ENCODE data around the gene LSAMP. TPM values are rescaled to one million over a fixed set of nuclear protein-coding genes. Genes with fewer than 3 reads are reported as not detected.

LSAMP gene
- total and polyA plus RNA-seq, 2 of the 4 experiments (the other 2 are of a cell fraction): 7.9 to 8.0 TPM

- Histone ChIP-seq H3K4me1 (ENCODE audit: control insufficient read depth, insufficient read depth, low read length) (no peaks in the 10 kb centered on the region), H2BK5ac (ENCODE audit: low read depth, low read length, poor library complexity, severe bottlenecking) (no peak overlapping the region), H3K9me3 (ENCODE audit: control insufficient read depth, insufficient read depth, low read length) (no peaks in the 10 kb centered on the region), H2AK5ac (ENCODE audit: low read depth, low read length) (no peak overlapping the region), H2BK15ac (ENCODE audit: low read depth, low read length) (no peak overlapping the region), H3K56ac (ENCODE audit: extremely low read depth, insufficient read depth, low read length) (no peak overlapping the region), H3K79me1 (ENCODE audit: low read depth in 1 of 2, low read length in 2 of 2) (no peaks in the 10 kb centered on the region), H4K91ac (ENCODE audit: insufficient read depth, low read depth, low read length) (no peak overlapping the region), H2AK9ac (replicated peaks; ENCODE audit: low read depth, low read length, poor library complexity) (no peak overlapping the region), H3K23ac (ENCODE audit: low read depth, low read length) (no peak overlapping the region), H3K4ac (ENCODE audit: low read depth, low read length) (no peak overlapping the region), H3K27me3 (ENCODE audit: control insufficient read depth, insufficient read depth, low read length) (no peaks in the 10 kb centered on the region), H3K18ac (ENCODE audit: low read depth, low read length) (no peak overlapping the region), H2AFZ (replicated peaks; ENCODE audit: low read length, poor library complexity) (no peak overlapping the region), H2BK20ac (ENCODE audit: low read depth, low read length) (no peak overlapping the region), H2BK120ac (ENCODE audit: low read depth, low read length) (no peak overlapping the region), H3K27ac (ENCODE audit: insufficient read depth, low read length) (no peak overlapping the region), H3K9me1 (ENCODE audit: insufficient read depth, low read length) (no peaks in the 10 kb centered on the region), H3K4me3 (ENCODE audit: insufficient read depth, low read depth, low read length) (no peak overlapping the region), H4K8ac (ENCODE audit: low read depth in 2 of 2, low read length in 2 of 2) (no peak overlapping the region), H4K5ac (ENCODE audit: low read depth, low read length) (no peak overlapping the region), H4K20me1 (ENCODE audit: insufficient read depth, low read length) (no peaks in the 10 kb centered on the region), H3K36me3 (ENCODE audit: control insufficient read depth, insufficient read depth, low read length) (no peaks in the 10 kb centered on the region), H3K14ac (replicated peaks; ENCODE audit: low read depth, low read length) (no peak overlapping the region), H3K4me2 (ENCODE audit: low read depth, low read length) (no peak overlapping the region), H3K9ac (ENCODE audit: low read depth, low read length) (no peak overlapping the region)
- dilution Hi-C loops (cut with HindIII; ENCODE audit: low sequenced_read_pairs, unreplicated experiment): no loop called here
- ChIA-PET CTCF (interaction anchor here (1.4 kb wide), 1 partner anchor 9 kb away, joined by 5 read pairs; no protein-coding TSS in a partner anchor), POLR2A (ENCODE audit: unreplicated experiment) (no interaction called here)
- BruUV-seq (replicated peaks): no TSS peak
- intact Hi-C loops (cut with micrococcal nuclease): no loop called here
- ATAC-seq (ENCODE audit: low read depth): peak; percentile 27; the same call in 1 of the 2 replicates
- peak; percentile 41 for DNase-seq
- in situ Hi-C loops (cut with MboI; ENCODE audit: low sequenced_read_pairs): no loop called here
- TF ChIP-seq FOS (IDR thresholded peaks at IDR 0.05; ENCODE audit: low read depth, low read length) (0 out of 2 replicates have a peak, but pooled peaks have one; percentile 4), CEBPB (IDR thresholded peaks at IDR 0.05; ENCODE audit: low read depth, low read length) (0 out of 2 replicates have a peak, but pooled peaks have one; percentile 5)
- TF ChIP-seq, protein P1, sequence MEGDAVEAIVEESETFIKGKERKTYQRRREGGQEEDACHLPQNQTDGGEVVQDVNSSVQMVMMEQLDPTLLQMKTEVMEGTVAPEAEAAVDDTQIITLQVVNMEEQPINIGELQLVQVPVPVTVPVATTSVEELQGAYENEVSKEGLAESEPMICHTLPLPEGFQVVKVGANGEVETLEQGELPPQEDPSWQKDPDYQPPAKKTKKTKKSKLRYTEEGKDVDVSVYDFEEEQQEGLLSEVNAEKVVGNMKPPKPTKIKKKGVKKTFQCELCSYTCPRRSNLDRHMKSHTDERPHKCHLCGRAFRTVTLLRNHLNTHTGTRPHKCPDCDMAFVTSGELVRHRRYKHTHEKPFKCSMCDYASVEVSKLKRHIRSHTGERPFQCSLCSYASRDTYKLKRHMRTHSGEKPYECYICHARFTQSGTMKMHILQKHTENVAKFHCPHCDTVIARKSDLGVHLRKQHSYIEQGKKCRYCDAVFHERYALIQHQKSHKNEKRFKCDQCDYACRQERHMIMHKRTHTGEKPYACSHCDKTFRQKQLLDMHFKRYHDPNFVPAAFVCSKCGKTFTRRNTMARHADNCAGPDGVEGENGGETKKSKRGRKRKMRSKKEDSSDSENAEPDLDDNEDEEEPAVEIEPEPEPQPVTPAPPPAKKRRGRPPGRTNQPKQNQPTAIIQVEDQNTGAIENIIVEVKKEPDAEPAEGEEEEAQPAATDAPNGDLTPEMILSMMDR (conservative IDR thresholded peaks at IDR 0.05; ENCODE audit: low read depth, low read length): no peak
- TF ChIP-seq, protein P2, sequence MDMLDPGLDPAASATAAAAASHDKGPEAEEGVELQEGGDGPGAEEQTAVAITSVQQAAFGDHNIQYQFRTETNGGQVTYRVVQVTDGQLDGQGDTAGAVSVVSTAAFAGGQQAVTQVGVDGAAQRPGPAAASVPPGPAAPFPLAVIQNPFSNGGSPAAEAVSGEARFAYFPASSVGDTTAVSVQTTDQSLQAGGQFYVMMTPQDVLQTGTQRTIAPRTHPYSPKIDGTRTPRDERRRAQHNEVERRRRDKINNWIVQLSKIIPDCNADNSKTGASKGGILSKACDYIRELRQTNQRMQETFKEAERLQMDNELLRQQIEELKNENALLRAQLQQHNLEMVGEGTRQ (IDR thresholded peaks at IDR 0.05; ENCODE audit: low read depth, low read length): no peak
- no CpG with 5 or more reads among the region's 2 CpGs for WGBS, 2 experiments (ENCODE audit: extremely low coverage in 2 of 2, insufficient read length in 1 of 2)
Observed at GRCh38 chr3:115931581-115931980, 513.7 kb downstream of the LSAMP start.
